ENCODE measurements around the gene SLC37A2.

SLC37A2 gene

DNA sequence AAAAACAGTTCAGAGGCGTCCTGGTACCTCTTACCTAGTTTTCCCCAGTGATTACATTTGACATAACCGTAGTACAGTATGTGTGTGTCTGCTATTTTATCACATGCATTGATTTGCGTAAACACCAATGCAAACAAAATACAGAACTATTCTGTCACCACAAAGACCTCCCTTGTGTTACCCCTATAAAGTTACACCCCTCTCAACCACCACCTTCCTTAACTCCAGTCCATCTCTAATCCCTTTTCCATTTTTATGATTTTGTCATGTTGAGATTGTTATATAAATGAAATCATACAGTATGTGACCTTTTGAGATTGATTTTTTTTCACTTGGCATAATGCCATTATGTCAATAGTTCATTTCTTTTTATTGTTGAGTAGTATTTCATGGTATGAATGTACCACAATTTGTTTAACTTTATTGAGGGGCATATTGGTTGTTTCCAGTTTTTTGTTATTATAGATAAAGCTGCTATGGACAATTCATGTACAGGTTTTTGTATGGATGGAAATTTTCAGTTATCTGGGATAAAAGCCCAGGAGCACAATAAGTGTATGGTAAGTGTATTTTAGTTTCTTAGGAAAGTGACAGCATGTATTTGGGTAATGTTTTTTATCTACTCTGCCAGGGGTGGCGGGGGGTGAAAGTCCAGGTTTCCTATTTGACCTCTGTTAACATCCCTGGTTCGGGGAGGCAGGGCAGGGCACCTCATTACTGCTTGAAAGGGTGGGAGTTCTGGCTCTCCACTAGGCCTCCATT, 6.0 kb upstream of the SLC37A2 start:
- Histone ChIP-seq H3K4me1 (no peaks in the 10 kb centered on the region), H3K27me3 (no peaks in the 10 kb centered on the region), H3K27ac (no peak overlapping the region), H3K36me3 (no peaks in the 10 kb centered on the region), H3K4me3 (no peak overlapping the region), H3K9me3 (no peaks in the 10 kb centered on the region)
- no peak for DNase-seq
- intact Hi-C loops (cut with DNase I; ENCODE audit: low total_unique reads) = no loop called here
- TF ChIP-seq, protein P1, sequence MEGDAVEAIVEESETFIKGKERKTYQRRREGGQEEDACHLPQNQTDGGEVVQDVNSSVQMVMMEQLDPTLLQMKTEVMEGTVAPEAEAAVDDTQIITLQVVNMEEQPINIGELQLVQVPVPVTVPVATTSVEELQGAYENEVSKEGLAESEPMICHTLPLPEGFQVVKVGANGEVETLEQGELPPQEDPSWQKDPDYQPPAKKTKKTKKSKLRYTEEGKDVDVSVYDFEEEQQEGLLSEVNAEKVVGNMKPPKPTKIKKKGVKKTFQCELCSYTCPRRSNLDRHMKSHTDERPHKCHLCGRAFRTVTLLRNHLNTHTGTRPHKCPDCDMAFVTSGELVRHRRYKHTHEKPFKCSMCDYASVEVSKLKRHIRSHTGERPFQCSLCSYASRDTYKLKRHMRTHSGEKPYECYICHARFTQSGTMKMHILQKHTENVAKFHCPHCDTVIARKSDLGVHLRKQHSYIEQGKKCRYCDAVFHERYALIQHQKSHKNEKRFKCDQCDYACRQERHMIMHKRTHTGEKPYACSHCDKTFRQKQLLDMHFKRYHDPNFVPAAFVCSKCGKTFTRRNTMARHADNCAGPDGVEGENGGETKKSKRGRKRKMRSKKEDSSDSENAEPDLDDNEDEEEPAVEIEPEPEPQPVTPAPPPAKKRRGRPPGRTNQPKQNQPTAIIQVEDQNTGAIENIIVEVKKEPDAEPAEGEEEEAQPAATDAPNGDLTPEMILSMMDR (IDR thresholded peaks at IDR 0.05) = no peak

DNA sequence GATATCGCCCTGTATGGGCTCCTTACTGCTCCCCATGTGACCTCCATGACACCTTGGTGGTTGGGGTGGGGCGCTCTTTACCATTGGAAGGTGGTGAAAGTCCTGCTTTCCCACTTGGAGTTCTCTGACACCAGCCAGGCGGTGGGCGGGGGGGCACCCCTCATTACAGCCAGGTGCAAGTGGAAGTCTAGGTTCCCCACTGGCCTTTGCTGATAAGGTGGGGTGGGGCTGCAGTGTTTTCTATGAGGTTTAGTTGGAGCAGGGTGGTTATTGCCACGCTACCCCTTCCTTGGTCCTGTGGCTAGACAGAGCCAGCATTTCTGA, 5.5 kb upstream of the SLC37A2 start:
- H3K27ac ChIP-seq = no peak overlapping the region
- H3K4me1 ChIP-seq = peaks cover 0 to 3% (median 1%) of the 10 kb centered on the region in 4 donors
- H3K36me3 ChIP-seq = no peaks in the 10 kb centered on the region
- no peak for DNase-seq
- intact Hi-C loops (cut with DNase I; ENCODE audit: low total_unique reads) = no loop called here
- H3K4me3 ChIP-seq = no peak overlapping the region
- TF ChIP-seq, protein P1 (IDR thresholded peaks at IDR 0.05) = no peak
- H3K27me3 ChIP-seq = no peaks in the 10 kb centered on the region
- H3K9me3 ChIP-seq = no peaks in the 10 kb centered on the region

GRCh38 chr11:125061281-125061680, 1.8 kb upstream of the SLC37A2 start:
- H3K4me3 ChIP-seq = no peak overlapping the region
- H3K27me3 ChIP-seq = no peaks in the 10 kb centered on the region
- no peak overlapping the region for H3K27ac ChIP-seq
- no peaks in the 10 kb centered on the region for H3K9me3 ChIP-seq
- DNase-seq = no peak
- H3K4me1 ChIP-seq = peaks cover 0 to 16% (median 10%) of the 10 kb centered on the region in 4 donors
- no peaks in the 10 kb centered on the region for H3K36me3 ChIP-seq
- TF ChIP-seq, protein P1 (IDR thresholded peaks at IDR 0.05) = no peak
- intact Hi-C loops (cut with DNase I; ENCODE audit: low total_unique reads) = no loop called here

GRCh38 chr11:125062218-125062930, 731 bp upstream of the SLC37A2 start:
- TF ChIP-seq, protein P1 (IDR thresholded peaks at IDR 0.05) = no peak
- Histone ChIP-seq H3K9me3 (no peaks in the 10 kb centered on the region), H3K27me3 (peaks cover 0 to 3% of the 10 kb centered on the region in 2 donors), H3K36me3 (no peaks in the 10 kb centered on the region), H3K27ac (peak overlapping the region; percentile 68 to 74), H3K4me1 (peaks cover 0 to 16% (median 10%) of the 10 kb centered on the region in 4 donors), H3K4me3 (peak overlapping the region; percentile 61 to 62)
- intact Hi-C loops (cut with DNase I; ENCODE audit: low total_unique reads) = no loop called here
- DNase-seq = no peak

GRCh38 chr11:125063429-125064043, 431 bp downstream of the SLC37A2 start:
- Histone ChIP-seq H3K9me3 (no peaks in the 10 kb centered on the region), H3K36me3 (no peaks in the 10 kb centered on the region), H3K4me3 (peak overlapping the region; percentile 61 to 62), H3K27ac (peak overlapping the region; percentile 68 to 74), H3K27me3 (peaks cover 0 to 3% of the 10 kb centered on the region in 2 donors), H3K4me1 (peaks cover 0 to 16% (median 10%) of the 10 kb centered on the region in 4 donors)
- no peak for DNase-seq
- intact Hi-C loops (cut with DNase I; ENCODE audit: low total_unique reads) = loop anchor here (2.0 kb wide), 1 partner anchor 77 kb away; no protein-coding TSS in a partner anchor
- TF ChIP-seq, protein P1 (IDR thresholded peaks at IDR 0.05) = no peak
